Measurements from ENCODE around the gene SULT2B1. TPM values are rescaled to one million over a fixed set of nuclear protein-coding genes. Genes with fewer than 3 reads are reported as not detected.
"Not testable (repeated sequence)": the region's sequence is repeated elsewhere in the genome, so short reads cannot be mapped to it uniquely, and the experiment has no call there.

SULT2B1 gene
- total RNA-seq, 2 experiments from 2014 or later = not detected

GRCh38 chr19:48516536-48516935 lies 35.4 kb upstream of the SULT2B1 start:
- intact Hi-C loops (cut with DNase I, micrococcal nuclease) = no loop called here
- no peak overlapping the region for H3K4me3 ChIP-seq (ENCODE audit: low read length)
- Mint-ChIP-seq H3K27me3 (no peaks in the 10 kb centered on the region), H3K9me3 (no peaks in the 10 kb centered on the region), H3K4me1 (ENCODE audit: low read depth) (peaks cover 6% of the 10 kb centered on the region), H3K4me3 (no peak overlapping the region), H3K36me3 (ENCODE audit: low read depth) (no peaks in the 10 kb centered on the region), H3K27ac (no peak overlapping the region)
- no peaks in the 10 kb centered on the region for H3K9me3 ChIP-seq (ENCODE audit: control insufficient read depth in 1 of 2, insufficient read depth in 1 of 2, low read length in 2 of 2)
- POLR2A ChIA-PET = no interaction called here
- no peak overlapping the region for H3K27ac ChIP-seq (ENCODE audit: low read depth in 1 of 2, low read length in 2 of 2)
- TF ChIP-seq CTCF (IDR thresholded peaks at IDR 0.05) = no peak
- H3K27me3 ChIP-seq (ENCODE audit: control insufficient read depth in 1 of 2, insufficient read depth in 2 of 2, low read length in 2 of 2) = no peaks in the 10 kb centered on the region
- CTCF ChIA-PET = interaction anchor here (1.5 kb wide), 1 partner anchor 11 kb away, joined by 6 read pairs; no protein-coding TSS in a partner anchor
- DNase-seq (no peak), ATAC-seq (ENCODE audit: poor library complexity) (no peak)
- no peaks in the 10 kb centered on the region for H3K36me3 ChIP-seq (ENCODE audit: insufficient read depth, low read length)
- H3K4me1 ChIP-seq (ENCODE audit: insufficient read depth, low read length) = peaks cover 25% of the 10 kb centered on the region

GRCh38 chr19:48518207-48518606 lies 33.8 kb upstream of the SULT2B1 start:
- Histone ChIP-seq H3K27me3 (ENCODE audit: control insufficient read depth in 1 of 2, insufficient read depth in 2 of 2, low read length in 2 of 2) (no peaks in the 10 kb centered on the region), H3K4me1 (ENCODE audit: insufficient read depth, low read length) (peaks cover 9% of the 10 kb centered on the region), H3K36me3 (ENCODE audit: insufficient read depth, low read length) (no peaks in the 10 kb centered on the region), H3K27ac (ENCODE audit: low read depth in 1 of 2, low read length in 2 of 2) (no peak overlapping the region), H3K4me3 (ENCODE audit: low read length) (no peak overlapping the region), H3K9me3 (ENCODE audit: control insufficient read depth in 1 of 2, insufficient read depth in 1 of 2, low read length in 2 of 2) (no peaks in the 10 kb centered on the region)
- no peak for ATAC-seq (ENCODE audit: poor library complexity)
- H3K36me3 Mint-ChIP-seq (ENCODE audit: low read depth) = no peaks in the 10 kb centered on the region
- POLR2A ChIA-PET = no interaction called here
- H3K27ac Mint-ChIP-seq = no peak overlapping the region
- H3K9me3 Mint-ChIP-seq = no peaks in the 10 kb centered on the region
- peaks cover 6% of the 10 kb centered on the region for H3K4me1 Mint-ChIP-seq (ENCODE audit: low read depth)
- intact Hi-C loops (cut with DNase I, micrococcal nuclease) = no loop called here
- CTCF ChIA-PET = no interaction called here
- H3K27me3 Mint-ChIP-seq = no peaks in the 10 kb centered on the region
- no peak overlapping the region for H3K4me3 Mint-ChIP-seq
- no peak for TF ChIP-seq CTCF (IDR thresholded peaks at IDR 0.05)
- DNase-seq = no peak

- ATAC-seq (ENCODE audit: poor library complexity); POLR2A ChIA-PET; intact Hi-C loops (cut with DNase I, micrococcal nuclease); H3K9me3 Mint-ChIP-seq; CTCF ChIA-PET; H3K27me3 Mint-ChIP-seq; H3K27ac Mint-ChIP-seq; H3K4me3 ChIP-seq (ENCODE audit: low read length); H3K36me3 Mint-ChIP-seq (ENCODE audit: low read depth); H3K9me3 ChIP-seq (ENCODE audit: control insufficient read depth in 1 of 2, insufficient read depth in 1 of 2, low read length in 2 of 2); H3K4me1 Mint-ChIP-seq (ENCODE audit: low read depth); H3K4me3 Mint-ChIP-seq; H3K27me3 ChIP-seq (ENCODE audit: control insufficient read depth in 1 of 2, insufficient read depth in 2 of 2, low read length in 2 of 2); DNase-seq; H3K36me3 ChIP-seq (ENCODE audit: insufficient read depth, low read length); H3K27ac ChIP-seq (ENCODE audit: low read depth in 1 of 2, low read length in 2 of 2); H3K4me1 ChIP-seq (ENCODE audit: insufficient read depth, low read length): not testable (repeated sequence)
Measured at GRCh38 chr19:48519426-48519825, 32.5 kb upstream of the SULT2B1 start.

- Mint-ChIP-seq H3K36me3 (ENCODE audit: low read depth) (no peaks in the 10 kb centered on the region), H3K9me3 (peaks cover 2% of the 10 kb centered on the region), H3K27me3 (no peaks in the 10 kb centered on the region), H3K27ac (no peak overlapping the region), H3K4me3 (no peak overlapping the region), H3K4me1 (ENCODE audit: low read depth) (no peaks in the 10 kb centered on the region)
- DNase-seq (no peak), ATAC-seq (ENCODE audit: poor library complexity) (no peak)
- no peak for TF ChIP-seq CTCF (IDR thresholded peaks at IDR 0.05)
- POLR2A ChIA-PET = no interaction called here
- Histone ChIP-seq H3K4me3 (ENCODE audit: low read length) (no peak overlapping the region), H3K27ac (ENCODE audit: low read depth in 1 of 2, low read length in 2 of 2) (no peak overlapping the region), H3K27me3 (ENCODE audit: control insufficient read depth in 1 of 2, insufficient read depth in 2 of 2, low read length in 2 of 2) (no peaks in the 10 kb centered on the region), H3K4me1 (ENCODE audit: insufficient read depth, low read length) (no peaks in the 10 kb centered on the region), H3K9me3 (ENCODE audit: control insufficient read depth in 1 of 2, insufficient read depth in 1 of 2, low read length in 2 of 2) (peaks cover 0 to 4% of the 10 kb centered on the region in 2 experiments), H3K36me3 (ENCODE audit: insufficient read depth, low read length) (no peaks in the 10 kb centered on the region)
- CTCF ChIA-PET = interaction anchor here (0.7 kb wide), 1 partner anchor 479 kb away, joined by 3 read pairs; no protein-coding TSS in a partner anchor
- intact Hi-C loops (cut with DNase I, micrococcal nuclease) = no loop called here
Measured at GRCh38 chr19:48520134-48520533, 31.8 kb upstream of the SULT2B1 start.
